ENCODE data around the gene ATP11A. TPM values are rescaled to one million over a fixed set of nuclear protein-coding genes. Genes with fewer than 3 reads are reported as not detected.

ATP11A gene
- total and polyA plus RNA-seq, 9 of the 15 experiments (the other 6 are each of a cell fraction or from before 2014, with no cell fraction given): 0.38 to 34.2 (median 4.2) TPM

GRCh38 chr13:112781287-112781686, 91.4 kb downstream of the ATP11A start:
- Histone ChIP-seq H3K4me2 (ENCODE audit: insufficient read depth, low read length) (no peak overlapping the region), H3K9ac (ENCODE audit: insufficient read depth in 1 of 2, low read depth in 2 of 2, low read length in 2 of 2) (no peak overlapping the region), H4K20me1 (replicated peaks; ENCODE audit: control insufficient read depth, insufficient read depth, low read length) (no peaks in the 10 kb centered on the region), H3K27ac (ENCODE audit: extremely low read depth, low read depth, low read length) (no peak overlapping the region), H3K79me2 (ENCODE audit: control insufficient read depth, insufficient read depth, low read length) (peaks cover 10% of the 10 kb centered on the region; the same call in 2 of the 3 replicates), H3K27me3 (ENCODE audit: control insufficient read depth in 2 of 2, insufficient read depth in 2 of 2, low read length in 2 of 2) (no peaks in the 10 kb centered on the region), H3K9me1 (ENCODE audit: control insufficient read depth, insufficient read depth, low read length) (no peaks in the 10 kb centered on the region), H3K36me3 (ENCODE audit: control insufficient read depth, insufficient read depth, low read length) (peaks cover 7% of the 10 kb centered on the region; the same call in 2 of the 3 replicates), H3K4me1 (replicated peaks in 1 of 2; ENCODE audit: control insufficient read depth in 2 of 2, insufficient read depth in 2 of 2, low read length in 2 of 2) (peaks cover 0 to 3% of the 10 kb centered on the region in 2 experiments; a peak in 2 of 5 replicates), H3K9me3 (replicated peaks; ENCODE audit: control insufficient read depth, insufficient read depth, low read depth, low read length) (no peaks in the 10 kb centered on the region; the same call in 1 of the 2 replicates), H3K4me3 (no peak overlapping the region), H2AFZ (ENCODE audit: low read depth, low read length) (no peak overlapping the region)
- ChIA-PET POLR2A (no interaction called here), CTCF (ENCODE audit: low intra/inter-chr PET ratio) (no interaction called here)
- WGBS (ENCODE audit: insufficient coverage, low coverage, missing lambda C conversion rate): 89% methylated on average over 10 of the region's 18 CpGs
- FAIRE-seq (no peak), ATAC-seq (no peak), DNase-seq (ENCODE audit: extremely low read depth in 1 of 4, low spot score in 3 of 4) (no peak)
- intact Hi-C loops (cut with micrococcal nuclease) (no loop called here), in situ Hi-C loops (cut with MboI) (no loop called here)
- TF ChIP-seq BCL6 (CRISPR knock-in tag; IDR thresholded peaks at IDR 0.05) (no peak), CBX8 (IDR thresholded peaks at IDR 0.05; ENCODE audit: borderline replicate concordance, extremely low read depth, low read depth, low read length, poor library complexity, severe bottlenecking) (no peak), ETS2 (tag; IDR thresholded peaks at IDR 0.05; ENCODE audit: borderline replicate concordance, poor library complexity, severe bottlenecking) (no peak), CAMTA2 (CRISPR knock-in tag; conservative IDR thresholded peaks at IDR 0.05) (no peak), GATAD2B (IDR thresholded peaks at IDR 0.05; ENCODE audit: borderline replicate concordance) (no peak), ZNF263 (CRISPR knock-in tag; IDR thresholded peaks at IDR 0.05; ENCODE audit: borderline replicate concordance) (no peak), USF1 (CRISPR knock-in tag; IDR thresholded peaks at IDR 0.05) (no peak)
- no TSS peak for BruUV-seq (replicated peaks)
